ENCODE results near the gene DEDD2.

Gene DEDD2

DNA sequence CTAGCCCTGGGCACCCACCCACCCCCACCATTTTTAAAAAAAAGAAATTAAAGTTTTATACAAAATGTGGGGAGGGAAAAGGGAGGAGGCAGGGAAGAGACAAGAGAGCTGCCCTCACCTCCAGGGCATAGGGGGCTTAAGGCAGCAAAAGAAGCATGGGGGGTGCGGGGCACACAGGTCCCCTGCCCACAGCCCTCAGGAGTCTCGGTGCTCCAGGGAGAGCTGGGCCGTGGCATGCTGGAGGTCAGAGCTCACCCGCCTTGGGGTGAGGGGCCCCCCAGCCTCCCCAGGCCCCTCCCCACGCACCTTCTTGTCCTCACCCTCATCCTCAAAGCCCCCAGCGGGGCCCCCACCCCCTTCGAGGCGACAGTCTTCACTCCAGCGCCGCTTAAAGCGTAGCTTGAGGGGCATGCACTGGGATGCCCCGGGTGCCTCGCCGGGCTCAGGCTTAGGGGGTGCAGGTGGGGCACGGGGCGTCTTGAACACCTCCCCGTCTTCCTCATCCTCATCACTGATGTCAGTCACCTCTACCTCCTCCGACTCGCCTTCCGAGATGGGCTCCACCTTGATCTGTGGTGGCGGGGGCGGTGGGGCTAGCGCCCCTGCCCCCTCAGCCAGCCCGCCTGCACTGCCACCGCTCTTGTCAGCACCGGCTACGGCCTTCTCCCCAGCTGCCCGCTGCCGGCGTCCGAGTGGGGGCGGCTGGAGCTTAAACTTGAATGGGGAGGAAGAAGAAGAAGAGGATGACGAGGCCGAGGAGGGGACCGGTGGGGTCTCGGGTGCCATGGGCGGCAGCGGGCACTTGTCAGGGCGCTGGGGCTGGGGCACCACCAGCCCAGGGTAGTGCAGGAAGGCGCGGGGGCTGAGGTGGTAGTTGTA is 31.0 kb upstream of the DEDD2 start:
- no peak for DNase-seq

GRCh38 chr19:42247640-42248199 is 30.2 kb upstream of the DEDD2 start:
- DNase-seq: no peak

DNA sequence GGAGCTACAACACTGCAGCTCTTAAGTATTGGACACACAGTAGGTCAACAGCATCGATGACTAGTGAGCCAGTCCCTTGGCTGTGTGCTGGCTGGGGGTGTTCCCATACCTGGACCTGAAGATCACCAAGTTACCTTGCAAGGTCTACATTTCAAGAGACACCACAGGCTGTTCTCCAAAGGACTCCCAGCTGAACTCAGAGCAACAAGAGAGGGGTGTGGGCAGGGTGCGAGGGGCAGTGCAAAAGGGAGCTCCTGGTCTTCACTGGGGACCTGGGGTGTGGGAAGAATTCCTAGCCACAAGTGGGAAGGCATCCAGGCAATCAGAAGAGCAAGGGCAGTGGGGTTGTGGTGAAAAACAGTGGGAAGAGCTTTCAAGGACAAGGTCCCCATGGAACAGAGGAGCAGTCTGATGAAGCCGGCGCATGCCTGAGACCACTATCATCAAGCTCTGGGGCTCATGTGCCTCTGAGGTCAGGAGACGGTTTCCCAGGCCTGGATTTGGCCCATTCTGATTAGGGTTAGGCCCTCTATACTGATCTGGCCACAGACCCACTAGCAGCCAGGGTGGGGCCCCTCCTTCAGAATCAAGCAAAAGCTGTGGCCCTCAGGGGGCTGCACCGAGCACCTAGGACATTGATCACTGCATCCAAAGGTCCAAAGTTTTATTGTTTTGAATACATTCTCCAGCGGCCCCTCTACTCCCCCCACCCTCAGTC is 29.6 kb upstream of the DEDD2 start:
- DNase-seq: no peak

GRCh38 chr19:42246143-42246921 is 28.9 kb upstream of the DEDD2 start:
- peak in 1 of 2 donors; percentile 13 for DNase-seq

DNA sequence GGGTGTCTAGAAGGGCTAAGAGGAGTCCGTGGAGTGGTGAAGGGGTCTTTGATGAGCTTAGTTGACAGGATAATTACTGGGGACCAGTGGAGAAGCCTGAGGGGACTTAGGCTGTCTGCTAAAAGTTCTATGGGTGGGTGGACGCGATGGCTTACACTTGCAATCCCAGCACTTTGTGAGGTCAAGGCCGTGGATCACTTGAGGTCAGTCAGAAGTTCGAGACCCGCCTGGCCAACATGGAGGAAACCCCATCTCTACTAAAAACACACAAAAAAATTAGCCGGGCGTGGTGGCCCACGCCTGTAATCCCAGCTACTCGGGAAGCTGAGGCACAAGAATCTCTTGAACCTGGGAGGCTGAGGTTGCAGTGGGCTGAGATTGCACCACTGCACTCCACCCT is 27.8 kb upstream of the DEDD2 start:
- no peak for DNase-seq

DNA sequence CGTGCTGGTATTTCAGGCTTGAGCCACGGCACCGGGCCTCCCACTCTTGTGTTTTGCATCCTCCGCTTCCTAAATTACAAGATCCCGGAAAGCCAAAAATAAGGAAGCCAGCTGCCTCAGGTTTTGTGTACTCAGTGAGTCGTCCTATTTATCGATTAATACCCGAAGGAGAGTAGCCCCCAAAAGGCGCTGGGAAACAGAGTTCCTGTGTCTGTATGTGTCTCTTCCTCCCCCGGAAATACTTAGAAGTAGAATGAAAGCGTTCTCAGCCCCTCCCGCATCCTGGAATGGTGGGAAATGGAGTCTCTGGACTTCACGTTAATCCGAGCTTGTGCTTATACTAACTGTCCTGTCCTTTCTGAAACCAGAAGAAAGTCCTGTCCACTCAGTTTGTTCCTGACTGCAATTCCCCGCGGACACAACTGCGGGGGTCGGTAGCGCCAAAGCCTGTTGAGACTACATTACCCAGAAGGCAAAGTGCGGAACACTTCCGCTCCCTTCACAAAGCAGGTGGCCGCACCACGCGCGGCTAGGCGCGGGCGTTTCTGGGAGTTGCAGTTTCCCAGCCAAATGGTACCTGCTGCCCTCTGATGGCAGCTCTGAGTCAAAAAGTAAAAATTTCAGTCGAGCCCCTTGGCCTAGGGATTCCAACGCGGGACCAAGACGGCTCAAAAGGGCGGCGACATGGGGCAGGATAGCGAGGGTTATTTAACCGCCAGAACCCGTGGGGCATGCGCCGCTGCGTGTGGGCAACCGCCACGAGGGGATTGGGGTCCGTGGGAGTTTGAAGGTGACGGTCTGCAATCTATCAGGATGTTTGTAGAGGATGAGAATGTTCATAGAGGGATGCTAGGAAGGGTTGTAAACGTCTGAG is 27.1 kb upstream of the DEDD2 start:
- peak; percentile 94 to 96 for DNase-seq

DNA sequence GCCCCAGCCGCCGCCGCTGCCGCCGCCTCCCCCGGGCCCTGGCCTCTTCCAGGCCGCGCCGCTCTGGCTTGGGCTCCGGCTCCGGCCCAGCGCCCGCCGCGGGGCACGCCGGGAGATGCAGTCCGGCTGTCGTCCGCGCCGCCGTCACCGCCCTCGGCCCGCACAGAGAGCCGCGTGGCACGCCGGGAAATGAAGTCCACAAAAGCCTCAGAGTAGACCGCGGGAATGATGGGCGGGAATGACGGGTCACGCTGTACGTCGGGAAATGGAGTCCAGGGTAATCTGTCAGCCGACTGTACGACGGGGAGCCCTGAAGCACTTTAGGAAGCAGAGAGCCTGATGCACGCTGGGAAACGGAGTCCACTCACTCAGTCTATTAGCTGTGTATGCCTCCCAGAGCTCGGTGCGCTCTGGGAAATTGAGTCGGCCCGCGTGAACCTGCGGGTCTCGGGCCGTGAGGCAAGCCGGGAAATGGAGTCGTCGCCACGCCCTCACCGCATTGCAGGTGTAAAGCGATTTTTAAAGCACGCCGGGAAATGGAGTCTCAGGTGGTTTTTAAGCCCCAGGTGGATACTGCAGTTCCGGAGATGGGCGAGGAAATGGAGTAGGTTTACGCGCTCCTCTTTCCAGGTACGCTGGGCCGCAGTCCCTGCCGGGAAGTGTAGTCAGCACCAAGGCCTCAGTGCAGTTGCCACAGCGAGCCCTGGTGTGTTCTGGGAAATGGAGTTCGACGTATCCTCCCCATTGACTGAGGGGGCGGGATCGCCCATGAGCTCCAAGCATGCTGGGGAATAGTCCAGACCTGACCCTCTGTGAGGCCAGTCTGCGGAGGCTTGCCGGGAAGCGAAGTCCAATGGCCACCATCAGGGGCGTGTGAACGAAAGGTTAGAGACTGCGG is 25.3 kb upstream of the DEDD2 start, which contains the start of gene GSK3A:
GSK3A (minus strand) TSS at position 91 of the 898 bp plus-strand sequence. CDS start 137 bp downstream, outside the sequence.
- peak; percentile 98 to 99 for DNase-seq

DNA sequence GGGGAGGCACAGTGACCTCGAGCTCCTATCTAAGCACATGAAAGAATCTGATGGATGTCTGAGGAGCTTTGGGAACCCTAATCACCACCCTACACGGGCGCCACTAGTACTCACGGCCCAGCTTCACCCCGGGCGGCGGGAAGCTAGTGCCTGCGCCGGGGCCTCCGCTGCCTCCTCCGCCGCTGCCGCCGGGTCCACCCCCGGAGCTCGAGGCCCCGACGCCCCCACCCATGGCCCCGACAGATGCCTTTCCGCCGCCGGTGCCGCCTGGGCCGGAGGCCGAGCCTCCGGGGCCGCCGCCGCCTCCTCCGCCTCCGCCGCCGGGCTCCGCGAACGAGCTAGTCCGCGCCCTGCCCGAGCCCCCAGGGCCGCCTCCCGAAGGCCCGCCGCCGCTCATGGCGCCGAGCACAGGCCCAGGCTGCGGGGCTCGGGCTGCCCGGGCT is 24.6 kb upstream of the DEDD2 start:
- no peak for DNase-seq

DNA sequence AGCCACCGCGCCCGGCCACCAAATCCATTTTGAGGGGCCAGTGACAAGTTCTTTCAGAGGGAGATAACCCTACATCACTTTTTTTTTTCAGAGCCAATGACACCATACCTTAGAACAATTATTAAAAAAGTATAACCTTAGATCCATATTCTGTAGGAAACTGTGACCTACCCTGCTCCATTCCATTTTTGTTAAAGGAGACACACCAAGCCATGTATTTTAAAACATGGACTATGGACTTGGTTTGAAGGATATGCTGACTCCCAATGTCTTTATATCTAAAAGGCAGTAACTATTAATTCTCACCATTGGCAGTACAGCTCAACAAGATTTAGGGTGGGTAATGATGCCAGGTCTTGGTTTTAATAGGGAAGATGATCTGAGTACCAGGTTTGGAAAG is 23.8 kb upstream of the DEDD2 start:
- no peak for DNase-seq

DNA sequence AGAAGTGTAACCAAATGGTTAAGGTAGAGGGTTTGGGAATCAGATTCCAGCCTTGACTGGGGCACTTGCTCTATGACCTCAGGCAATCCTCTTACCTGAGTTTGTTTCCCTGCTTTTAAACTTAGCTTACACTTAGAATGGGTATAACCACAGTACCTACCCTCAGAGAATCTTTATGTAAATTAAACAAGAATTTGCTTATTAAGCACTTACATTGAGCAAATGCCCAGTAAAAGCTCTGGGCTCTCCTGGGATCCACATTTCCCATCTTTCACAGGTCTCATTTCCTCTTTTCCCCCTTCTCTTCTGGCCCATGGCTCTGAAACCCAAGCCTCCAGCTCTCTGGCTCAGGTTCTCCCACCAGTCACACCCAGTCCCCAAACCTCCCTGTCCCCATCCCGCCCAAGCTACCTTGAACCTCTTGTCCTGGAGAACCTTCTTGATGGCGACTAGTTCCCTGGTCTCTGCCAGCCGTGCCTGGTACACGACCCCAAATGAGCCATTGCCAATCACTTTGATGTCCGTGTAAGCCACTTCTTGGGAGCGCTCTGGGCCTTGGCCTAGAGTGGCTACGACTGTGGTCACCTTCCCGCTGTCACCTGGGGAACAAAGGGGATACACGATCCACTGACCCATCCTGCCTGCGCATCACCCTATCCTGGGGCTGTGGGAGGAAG is 22.2 kb upstream of the DEDD2 start:
- no peak for DNase-seq

DNA sequence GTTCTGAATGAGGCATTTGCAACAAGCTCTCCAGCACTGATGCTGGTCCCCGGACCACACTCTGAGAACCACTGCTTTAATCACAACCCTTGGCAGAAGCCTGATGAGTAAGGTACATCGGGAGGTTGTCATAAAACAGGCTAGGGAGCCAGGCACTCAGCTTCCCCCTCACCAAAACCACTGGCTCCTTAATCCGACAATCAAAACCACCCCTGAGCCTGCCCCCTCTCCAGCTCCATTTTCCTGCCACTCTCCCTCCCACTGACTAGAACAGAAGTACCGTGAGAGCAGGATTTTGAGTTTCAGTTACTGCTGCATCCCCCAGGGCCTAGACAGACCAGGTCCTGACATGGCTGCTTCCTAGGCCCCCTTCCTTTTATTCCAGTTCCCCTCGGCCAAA is 17.7 kb upstream of the DEDD2 start:
- DNase-seq: no peak

DNA sequence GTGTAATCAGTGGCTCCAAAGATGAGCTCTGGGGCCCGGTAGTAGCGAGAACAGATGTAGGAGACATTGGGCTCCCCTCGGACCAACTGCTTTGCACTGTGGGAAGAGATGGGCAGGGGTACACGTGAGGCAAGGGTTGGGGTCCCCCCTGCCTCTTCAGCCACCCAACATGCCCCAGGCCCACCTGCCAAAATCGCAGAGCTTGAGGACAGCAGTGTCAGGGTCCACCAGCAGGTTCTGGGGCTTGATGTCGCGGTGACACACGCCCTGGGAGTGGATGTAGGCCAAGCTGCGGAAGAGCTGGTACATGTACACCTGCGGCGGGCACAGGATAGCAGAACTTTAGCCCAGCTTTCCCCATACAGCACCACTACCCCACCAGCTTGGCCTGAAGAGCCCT is 16.9 kb upstream of the DEDD2 start:
- DNase-seq: no peak

GRCh38 chr19:42233678-42234292 is 16.3 kb upstream of the DEDD2 start:
- no peak for DNase-seq

- no peak for DNase-seq
These were observed 15.6 kb upstream of the DEDD2 start for GRCh38 chr19:42233106-42233505.

DNA sequence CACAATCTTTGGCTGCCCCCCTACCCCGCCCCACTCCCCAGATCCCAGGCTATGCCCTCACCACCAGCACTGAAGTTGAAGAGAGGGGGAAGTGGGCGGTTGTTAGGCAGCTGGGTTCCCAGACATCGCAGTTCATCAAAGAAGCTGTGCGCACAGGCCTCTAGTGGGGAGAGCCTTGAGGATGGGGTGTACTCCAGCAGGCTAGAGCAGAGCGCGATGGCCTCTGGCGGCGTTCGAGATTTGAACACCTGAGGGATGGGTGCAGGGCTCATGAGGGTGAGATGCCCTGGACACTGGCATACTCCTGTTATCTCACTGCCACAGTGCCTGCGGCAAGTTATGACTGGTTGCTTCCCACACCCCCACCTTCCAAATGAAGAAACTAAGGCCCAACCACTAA is 15.0 kb upstream of the DEDD2 start:
- DNase-seq: no peak

DNA sequence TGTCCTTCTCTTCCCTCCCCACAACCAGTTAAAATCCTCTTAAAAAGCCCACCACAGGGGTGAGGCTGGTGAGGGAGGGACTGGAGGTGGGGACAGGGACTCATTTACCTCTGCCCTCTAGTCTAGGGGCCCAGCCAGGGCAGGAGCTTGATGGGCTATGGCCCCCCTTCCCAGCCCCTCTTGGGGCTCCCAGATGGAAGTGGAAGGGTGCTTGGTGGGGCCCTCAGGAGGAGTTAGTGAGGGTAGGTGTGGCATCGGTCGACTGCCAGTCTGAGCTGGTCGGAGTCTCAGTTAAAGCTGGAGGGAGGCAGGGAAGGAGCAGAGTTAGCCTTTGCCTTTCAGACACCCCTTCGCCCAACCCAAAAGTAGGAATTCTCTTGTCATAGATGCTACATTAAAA is 13.1 kb upstream of the DEDD2 start:
- DNase-seq: no peak

DNA sequence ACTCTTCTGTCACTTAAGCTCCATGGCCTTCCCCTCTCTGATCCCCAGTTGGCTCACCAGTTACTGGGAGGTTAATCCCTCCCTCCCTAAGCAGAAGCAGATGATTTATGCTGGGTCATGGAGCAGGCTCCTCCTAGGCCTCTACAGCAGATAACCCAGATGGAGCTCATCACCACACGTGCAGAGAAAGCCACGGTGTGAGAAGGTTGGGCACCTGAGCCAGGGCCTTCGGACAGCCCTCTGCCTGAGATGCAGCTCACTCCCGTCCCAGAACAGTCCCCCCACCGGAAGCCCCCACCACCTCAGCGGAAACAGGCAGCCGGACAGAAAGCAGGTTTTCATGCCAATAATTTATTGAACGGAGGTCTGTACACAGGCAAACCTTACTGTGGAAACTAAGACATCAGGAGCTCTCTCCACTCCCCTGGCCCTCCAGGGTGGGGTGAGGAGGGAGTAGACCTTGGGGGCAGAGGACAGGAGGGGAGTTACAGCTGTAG is 12.4 kb upstream of the DEDD2 start:
- DNase-seq: no peak

- DNase-seq: no peak
These were observed 11.9 kb upstream of the DEDD2 start for GRCh38 chr19:42229301-42229854.

GRCh38 chr19:42228641-42229040 is 11.2 kb upstream of the DEDD2 start:
- no peak for DNase-seq

All from inflammatory macrophage treated with lipopolysaccharide for 1 hour (primary cell).